Fibroblast of the aortic adventitia (primary cell): ENCODE results near the gene DOCK9. TPM values are rescaled to one million over a fixed set of nuclear protein-coding genes. Genes with fewer than 3 reads are reported as not detected.

Experiments
- DNase-seq: peaks from one replicate; pipeline ENCODE4 v3.0.0-alpha.2; 2010; ENCODE audit warnings: low read depth
- H3K4me3 ChIP-seq: 2 replicates; pipeline ENCODE4 v1.5.1; 2011; ENCODE audit warnings: low read depth, mild to moderate bottlenecking, control low read depth, low read length, moderate library complexity
- total RNA-seq: library from RNA; depleted of rRNA; stranded (reverse); fragments of >200 nt; gene quantifications from 2 replicates; pipeline ENCODE4 v1.2.3, GENCODE V29; 2012; ENCODE audit warnings: low replicate concordance
- TF ChIP-seq, protein P1 (sequence below): IDR thresholded peaks from 2 replicates; pipeline ENCODE4 v1.5.1; 2011; ENCODE audit warnings: mild to moderate bottlenecking, low read length, control low read depth, inconsistent platforms; ENCODE audit not compliant: insufficient read depth

The DOCK9 gene
- total RNA-seq, 1 donor: 28.1 TPM

- DNase-seq: no peak
- H3K4me3 ChIP-seq: no peak overlapping the region
- TF ChIP-seq, protein P1, sequence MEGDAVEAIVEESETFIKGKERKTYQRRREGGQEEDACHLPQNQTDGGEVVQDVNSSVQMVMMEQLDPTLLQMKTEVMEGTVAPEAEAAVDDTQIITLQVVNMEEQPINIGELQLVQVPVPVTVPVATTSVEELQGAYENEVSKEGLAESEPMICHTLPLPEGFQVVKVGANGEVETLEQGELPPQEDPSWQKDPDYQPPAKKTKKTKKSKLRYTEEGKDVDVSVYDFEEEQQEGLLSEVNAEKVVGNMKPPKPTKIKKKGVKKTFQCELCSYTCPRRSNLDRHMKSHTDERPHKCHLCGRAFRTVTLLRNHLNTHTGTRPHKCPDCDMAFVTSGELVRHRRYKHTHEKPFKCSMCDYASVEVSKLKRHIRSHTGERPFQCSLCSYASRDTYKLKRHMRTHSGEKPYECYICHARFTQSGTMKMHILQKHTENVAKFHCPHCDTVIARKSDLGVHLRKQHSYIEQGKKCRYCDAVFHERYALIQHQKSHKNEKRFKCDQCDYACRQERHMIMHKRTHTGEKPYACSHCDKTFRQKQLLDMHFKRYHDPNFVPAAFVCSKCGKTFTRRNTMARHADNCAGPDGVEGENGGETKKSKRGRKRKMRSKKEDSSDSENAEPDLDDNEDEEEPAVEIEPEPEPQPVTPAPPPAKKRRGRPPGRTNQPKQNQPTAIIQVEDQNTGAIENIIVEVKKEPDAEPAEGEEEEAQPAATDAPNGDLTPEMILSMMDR: no peak
These were observed 7.7 kb upstream of the DOCK9 start for GRCh38 chr13:98985591-98985990.

DNA sequence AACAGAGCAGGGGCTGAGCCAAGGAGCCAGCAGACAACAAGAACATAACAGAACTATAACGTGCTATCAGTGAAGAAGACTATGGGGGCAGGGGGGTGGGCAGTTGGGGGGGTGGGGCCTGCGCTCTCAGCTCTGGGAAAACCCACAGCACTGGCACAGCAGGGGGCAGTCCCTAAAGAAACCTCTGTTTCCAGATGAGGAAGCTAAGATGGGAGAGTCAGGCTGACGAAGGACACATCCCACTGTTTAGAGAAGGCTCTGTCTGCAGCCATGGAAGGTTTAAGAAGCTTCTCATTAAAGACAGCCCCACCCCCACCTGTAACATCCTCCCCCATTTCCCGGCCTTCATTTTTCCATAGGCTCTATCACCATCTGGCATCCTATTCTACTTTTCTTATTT, 7.1 kb upstream of the DOCK9 start:
- no peak overlapping the region for H3K4me3 ChIP-seq
- TF ChIP-seq, protein P1: no peak
- DNase-seq: no peak

- TF ChIP-seq, protein P1: no peak
- no peak overlapping the region for H3K4me3 ChIP-seq
- DNase-seq: no peak
These were observed 6.3 kb upstream of the DOCK9 start for GRCh38 chr13:98984118-98984517.

GRCh38 chr13:98983182-98983581, 5.3 kb upstream of the DOCK9 start:
- DNase-seq: no peak
- TF ChIP-seq, protein P1: no peak
- H3K4me3 ChIP-seq: no peak overlapping the region

DNA sequence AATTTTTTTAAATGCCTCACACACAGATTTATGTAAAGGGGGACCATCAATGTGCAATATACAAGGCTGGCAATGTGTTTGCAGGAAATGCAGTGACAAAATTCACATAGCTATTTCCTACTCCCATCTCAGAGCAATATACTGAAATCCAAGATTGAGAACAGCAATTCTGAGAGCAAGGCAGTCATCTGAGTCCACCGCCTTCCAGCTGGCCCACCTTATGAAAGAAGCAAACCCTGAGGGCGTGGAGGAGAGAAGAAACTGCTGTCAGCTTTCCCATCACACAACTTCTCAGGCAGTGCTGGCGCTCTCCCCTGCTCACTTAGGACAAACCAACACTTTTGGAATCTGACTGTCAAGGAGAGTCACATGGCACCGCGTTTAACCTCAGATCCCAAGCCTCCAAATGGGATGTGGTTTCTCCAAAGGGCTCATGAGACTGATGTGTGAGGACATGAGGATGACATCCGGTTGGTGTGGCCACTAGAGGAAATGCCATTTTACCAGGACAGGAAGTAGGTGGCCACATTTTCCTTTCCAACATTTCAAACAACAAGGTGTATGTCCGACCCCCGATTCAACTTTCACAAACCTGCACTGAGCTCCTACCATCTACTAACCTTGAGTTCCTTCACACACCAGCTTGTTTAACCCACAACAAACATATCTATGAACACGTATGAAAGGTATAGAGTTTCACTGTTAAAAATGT, 3.7 kb upstream of the DOCK9 start:
- DNase-seq: no peak

DNA sequence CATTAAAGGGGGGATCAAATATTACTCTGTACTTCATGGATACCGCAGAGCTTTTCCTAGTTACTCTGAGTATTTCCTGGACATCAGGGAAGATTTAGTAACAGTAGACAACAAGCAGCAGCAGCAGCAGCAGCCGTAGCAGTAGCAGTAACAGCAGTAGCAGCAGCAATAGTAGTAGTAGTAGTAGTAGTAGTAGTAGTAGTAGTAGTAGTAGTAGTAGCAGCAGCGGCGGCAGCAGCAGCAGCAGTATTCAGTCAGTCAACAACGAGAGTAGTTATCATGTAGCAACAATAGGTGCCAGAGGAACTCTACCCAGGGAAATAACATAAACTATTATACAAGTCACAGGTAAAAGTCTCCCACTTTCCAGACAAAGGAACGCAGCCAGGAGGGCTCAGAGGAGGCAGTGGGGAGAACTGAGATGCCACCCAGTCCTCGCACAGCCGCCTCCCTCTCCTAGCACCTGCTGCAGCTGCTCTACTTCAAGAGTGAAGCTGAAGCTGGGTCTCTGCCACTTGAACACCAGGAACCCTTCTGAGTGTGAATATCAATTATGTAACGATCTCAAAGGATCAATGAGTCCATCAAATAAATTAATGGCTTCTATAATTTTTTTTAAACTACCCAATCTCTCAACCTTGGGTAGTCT, 1.3 kb upstream of the DOCK9 start:
- no peak overlapping the region for H3K4me3 ChIP-seq
- TF ChIP-seq, protein P1: no peak
- DNase-seq: no peak

More for the DNA sequence above, 3.7 kb upstream of the DOCK9 start:
- H3K4me3 ChIP-seq: no peak overlapping the region
- TF ChIP-seq, protein P1: no peak

- H3K4me3 ChIP-seq: peak overlapping the region; percentile 56
- TF ChIP-seq, protein P1: no peak
- peak; percentile 62 for DNase-seq
These were observed 416 bp upstream of the DOCK9 start for GRCh38 chr13:98978280-98978679.
